SK-N-SH (cell line): ENCODE data around the gene FLT1. TPM values are rescaled to one million over a fixed set of nuclear protein-coding genes. Genes with fewer than 3 reads are reported as not detected.

Experiments used
- CTCF ChIA-PET: fragments of 300-600, 350-600 bp; formaldehyde crosslinking; extraction: SDS; loops from one replicate; lab custom pipeline; 2021; lab: Yijun Ruan, JAX
- POLR2A ChIA-PET: fragments of 350-600 bp; sonication (Branson Sonifier 250); formaldehyde crosslinking; extraction: SDS; loops from one replicate; lab custom pipeline; 2020; ENCODE audit warnings: antibody characterized with exemption, inconsistent platforms; lab: Yijun Ruan, JAX
- DNase-seq: peaks from one replicate; pipeline ENCODE4 v3.0.0; 2012
- H2AFZ ChIP-seq: fragments of 200-600 bp; sonication (generic); 2 replicates; pipeline ENCODE4 v1.8.1; 2016; ENCODE audit warnings: antibody characterized with exemption, mild to moderate bottlenecking, low read depth
- H3F3A ChIP-seq: fragments of 200-600 bp; sonication (generic); replicated peaks from 2 replicates; pipeline ENCODE3; 2016; ENCODE audit warnings: antibody characterized with exemption, mild to moderate bottlenecking; ENCODE audit not compliant: insufficient read depth
- H3K27ac ChIP-seq, 2 experiments: fragments of 200-500 bp in 1 of 2; fragments of 200-600 bp in 1 of 2; sonication (Bioruptor generic) in 1 of 2; sonication (generic), shearing (Covaris generic) in 1 of 2; 2 replicates each; pipeline versions ENCODE4 v1.5.1 to v1.6.1; 2014 to 2016; ENCODE audit warnings: low read depth in 2 of 2, inconsistent platforms in 1 of 2, low read length in 1 of 2, mild to moderate bottlenecking in 1 of 2, mixed read lengths in 1 of 2
- H3K27me3 ChIP-seq: fragments of 200-600 bp; sonication (generic), shearing (Covaris generic); 2 replicates; pipeline ENCODE4 v1.6.1; 2016; ENCODE audit warnings: mixed run types; ENCODE audit not compliant: insufficient read depth
- H3K36me3 ChIP-seq, 2 experiments: fragments of 200-500 bp in 1 of 2; fragments of 200-600 bp in 1 of 2; sonication (Bioruptor generic) in 1 of 2; sonication (generic) in 1 of 2; replicated peaks in 1 of 2; 2 replicates each; pipeline versions ENCODE3 to v1.5.1; 2014 to 2016; ENCODE audit warnings: low read length in 1 of 2, mild to moderate bottlenecking in 1 of 2; ENCODE audit not compliant: insufficient read depth in 2 of 2, control insufficient read depth in 1 of 2
- H3K4me1 ChIP-seq, 2 experiments: fragments of 200-500 bp in 1 of 2; fragments of 200-600 bp in 1 of 2; sonication (Bioruptor generic) in 1 of 2; sonication (generic), shearing (Covaris generic) in 1 of 2; 2 replicates each; pipeline versions ENCODE4 v1.5.1 to v1.6.1; 2014 to 2016; ENCODE audit warnings: low read depth in 1 of 2, low read length in 1 of 2, mixed run types in 1 of 2; ENCODE audit not compliant: insufficient read depth in 2 of 2, control insufficient read depth in 1 of 2
- H3K4me2 ChIP-seq: fragments of 200-600 bp; sonication (generic), shearing (Covaris generic); 2 replicates; pipeline ENCODE4 v1.6.1; 2017; ENCODE audit warnings: mixed run types
- H3K4me3 ChIP-seq, 2 experiments: fragments of 200-500 bp in 1 of 2; fragments of 200-600 bp in 1 of 2; sonication (Bioruptor generic) in 1 of 2; sonication (generic), shearing (Covaris generic) in 1 of 2; 2 replicates each; pipeline versions ENCODE4 v1.5.1 to v1.8.1; 2014 to 2016; ENCODE audit warnings: low read depth in 2 of 2, inconsistent platforms in 1 of 2, low read length in 1 of 2, mild to moderate bottlenecking in 1 of 2, mixed read lengths in 1 of 2, moderate library complexity in 1 of 2
- H3K79me2 ChIP-seq: fragments of 200-600 bp; sonication (generic); 2 replicates; pipeline ENCODE4 v1.8.1; 2017; ENCODE audit warnings: mild to moderate bottlenecking; ENCODE audit not compliant: insufficient read depth
- H3K9ac ChIP-seq: fragments of 200-600 bp; sonication (generic); 2 replicates; pipeline ENCODE4 v1.6.1; 2017; ENCODE audit warnings: mixed run types
- H3K9me2 ChIP-seq: fragments of 200-600 bp; sonication (generic); 2 replicates; pipeline ENCODE4 v1.6.1; 2017; ENCODE audit warnings: mixed run types
- H3K9me3 ChIP-seq: fragments of 200-600 bp; sonication (generic); 2 replicates; pipeline ENCODE4 v1.6.1; 2017; ENCODE audit warnings: mixed run types, mild to moderate bottlenecking, moderate library complexity
- H4K20me1 ChIP-seq: fragments of 200-600 bp; sonication (generic); 2 replicates; pipeline ENCODE4 v1.6.1; 2017; ENCODE audit warnings: mild to moderate bottlenecking, mixed run types; ENCODE audit not compliant: insufficient read depth
- ELF1 ChIP-seq: IDR thresholded peaks from 2 replicates; pipeline ENCODE4 v1.4.0; 2012
- EP300 ChIP-seq, 2 experiments: IDR thresholded peaks; 2 replicates each; pipeline versions ENCODE4 v1.4.0 to v1.6.1; 2012; ENCODE audit warnings: borderline replicate concordance in 1 of 2, low read depth in 1 of 2, low read length in 1 of 2
- FOXM1 ChIP-seq: IDR thresholded peaks from 2 replicates; pipeline ENCODE4 v1.4.0; 2012; ENCODE audit warnings: low read depth, mild to moderate bottlenecking
- MXI1 ChIP-seq: IDR thresholded peaks from 2 replicates; pipeline ENCODE4 v1.6.1; 2012; ENCODE audit warnings: mild to moderate bottlenecking, low read depth, low read length, improper control_type of control experiment
- NRF1 ChIP-seq: IDR thresholded peaks from 2 replicates; pipeline ENCODE4 v1.6.1; 2012; ENCODE audit warnings: low read depth, mild to moderate bottlenecking, low read length
- POLR2AphosphoS5 ChIP-seq: IDR thresholded peaks from 2 replicates; pipeline ENCODE4 v1.6.1; 2012; ENCODE audit warnings: low read depth, low read length
- WGBS: methylation state at CpG from one replicate; pipeline ENCODE4 v1.1.6; 2017; ENCODE audit warnings: low lambda C conversion rate; 5-methylcytosine and 5-hydroxymethylcytosine counted together
- polyA plus RNA-seq, 3 experiments: library from polyadenylated mRNA; depleted of rRNA; stranded (reverse); fragments of >200 nt; gene quantifications; 2 replicates each; pipeline ENCODE4 v1.2.3, GENCODE V29; 2012
- TF ChIP-seq, protein P1 (sequence below): fragments of 150-350 bp; IDR thresholded peaks from 2 replicates; pipeline ENCODE4 v1.6.1; 2016; ENCODE audit warnings: mild to moderate bottlenecking, low read depth, low read length
- TF ChIP-seq, protein P2 (sequence below): IDR thresholded peaks from 2 replicates; pipeline ENCODE4 v1.6.1; 2012; ENCODE audit warnings: mild to moderate bottlenecking, low read depth, low read length, moderate library complexity
- TF ChIP-seq, protein P3 (sequence below): IDR thresholded peaks from 2 replicates; pipeline ENCODE4 v1.4.0; 2012; ENCODE audit warnings: low read depth, borderline replicate concordance
- TF ChIP-seq, protein P4 (sequence below): IDR thresholded peaks from 2 replicates; pipeline ENCODE4 v1.4.0; 2012; ENCODE audit warnings: low read depth

Gene FLT1
- polyA plus RNA-seq, 1 of the 3 experiments (the other 2 are of a cell fraction) = 0.20 TPM

DNA sequence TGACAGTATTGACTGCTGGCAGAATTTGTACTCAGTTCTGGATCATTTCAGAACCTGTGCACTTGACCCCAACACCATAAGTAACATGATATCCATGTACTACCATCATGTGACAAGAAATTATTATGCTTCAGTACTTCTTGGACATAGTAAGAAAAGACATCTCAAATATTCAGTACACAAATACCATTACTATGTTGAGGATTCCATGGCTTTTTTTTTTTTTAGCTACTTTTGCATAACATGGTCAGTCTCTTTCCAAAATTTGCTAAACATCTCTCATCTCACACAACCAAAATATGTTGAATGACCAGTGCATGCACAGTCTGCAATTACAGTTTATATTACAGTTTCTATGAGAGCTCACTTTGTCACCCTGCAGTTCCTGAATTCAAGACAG lies 85.3 kb downstream of the FLT1 start (continued):
- no peak for TF ChIP-seq EP300 (IDR thresholded peaks at IDR 0.05; ENCODE audit: borderline replicate concordance in 1 of 2, low read depth in 1 of 2, low read length in 1 of 2)

DNA sequence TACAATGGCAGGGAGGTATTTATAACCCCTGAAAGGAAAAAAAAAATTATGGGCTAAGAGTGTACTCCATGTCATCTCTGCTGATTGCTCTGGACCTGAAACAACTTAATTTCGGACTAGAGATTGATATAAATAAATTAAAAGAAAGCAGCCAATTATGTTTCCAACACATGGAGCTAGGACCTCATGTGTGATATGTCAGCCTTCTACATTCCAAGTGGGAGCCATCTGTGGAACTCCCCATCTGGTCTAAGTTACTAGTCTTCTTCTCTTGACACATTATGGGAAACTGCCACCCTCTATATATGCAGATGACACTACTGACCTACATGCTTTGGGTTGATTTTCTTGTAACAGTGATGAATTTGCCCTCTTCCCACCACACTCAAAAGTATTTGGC lies 86.1 kb downstream of the FLT1 start:
- TF ChIP-seq, protein P1, sequence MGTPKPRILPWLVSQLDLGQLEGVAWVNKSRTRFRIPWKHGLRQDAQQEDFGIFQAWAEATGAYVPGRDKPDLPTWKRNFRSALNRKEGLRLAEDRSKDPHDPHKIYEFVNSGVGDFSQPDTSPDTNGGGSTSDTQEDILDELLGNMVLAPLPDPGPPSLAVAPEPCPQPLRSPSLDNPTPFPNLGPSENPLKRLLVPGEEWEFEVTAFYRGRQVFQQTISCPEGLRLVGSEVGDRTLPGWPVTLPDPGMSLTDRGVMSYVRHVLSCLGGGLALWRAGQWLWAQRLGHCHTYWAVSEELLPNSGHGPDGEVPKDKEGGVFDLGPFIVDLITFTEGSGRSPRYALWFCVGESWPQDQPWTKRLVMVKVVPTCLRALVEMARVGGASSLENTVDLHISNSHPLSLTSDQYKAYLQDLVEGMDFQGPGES = no peak
- TF ChIP-seq, protein P2, sequence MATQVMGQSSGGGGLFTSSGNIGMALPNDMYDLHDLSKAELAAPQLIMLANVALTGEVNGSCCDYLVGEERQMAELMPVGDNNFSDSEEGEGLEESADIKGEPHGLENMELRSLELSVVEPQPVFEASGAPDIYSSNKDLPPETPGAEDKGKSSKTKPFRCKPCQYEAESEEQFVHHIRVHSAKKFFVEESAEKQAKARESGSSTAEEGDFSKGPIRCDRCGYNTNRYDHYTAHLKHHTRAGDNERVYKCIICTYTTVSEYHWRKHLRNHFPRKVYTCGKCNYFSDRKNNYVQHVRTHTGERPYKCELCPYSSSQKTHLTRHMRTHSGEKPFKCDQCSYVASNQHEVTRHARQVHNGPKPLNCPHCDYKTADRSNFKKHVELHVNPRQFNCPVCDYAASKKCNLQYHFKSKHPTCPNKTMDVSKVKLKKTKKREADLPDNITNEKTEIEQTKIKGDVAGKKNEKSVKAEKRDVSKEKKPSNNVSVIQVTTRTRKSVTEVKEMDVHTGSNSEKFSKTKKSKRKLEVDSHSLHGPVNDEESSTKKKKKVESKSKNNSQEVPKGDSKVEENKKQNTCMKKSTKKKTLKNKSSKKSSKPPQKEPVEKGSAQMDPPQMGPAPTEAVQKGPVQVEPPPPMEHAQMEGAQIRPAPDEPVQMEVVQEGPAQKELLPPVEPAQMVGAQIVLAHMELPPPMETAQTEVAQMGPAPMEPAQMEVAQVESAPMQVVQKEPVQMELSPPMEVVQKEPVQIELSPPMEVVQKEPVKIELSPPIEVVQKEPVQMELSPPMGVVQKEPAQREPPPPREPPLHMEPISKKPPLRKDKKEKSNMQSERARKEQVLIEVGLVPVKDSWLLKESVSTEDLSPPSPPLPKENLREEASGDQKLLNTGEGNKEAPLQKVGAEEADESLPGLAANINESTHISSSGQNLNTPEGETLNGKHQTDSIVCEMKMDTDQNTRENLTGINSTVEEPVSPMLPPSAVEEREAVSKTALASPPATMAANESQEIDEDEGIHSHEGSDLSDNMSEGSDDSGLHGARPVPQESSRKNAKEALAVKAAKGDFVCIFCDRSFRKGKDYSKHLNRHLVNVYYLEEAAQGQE = no peak
- TF ChIP-seq MXI1 (no peak), ELF1 (no peak), NRF1 (no peak), POLR2AphosphoS5 (no peak), EP300 (IDR thresholded peaks at IDR 0.05; ENCODE audit: borderline replicate concordance in 1 of 2, low read depth in 1 of 2, low read length in 1 of 2) (no peak), FOXM1 (no peak)
- TF ChIP-seq, protein P3, sequence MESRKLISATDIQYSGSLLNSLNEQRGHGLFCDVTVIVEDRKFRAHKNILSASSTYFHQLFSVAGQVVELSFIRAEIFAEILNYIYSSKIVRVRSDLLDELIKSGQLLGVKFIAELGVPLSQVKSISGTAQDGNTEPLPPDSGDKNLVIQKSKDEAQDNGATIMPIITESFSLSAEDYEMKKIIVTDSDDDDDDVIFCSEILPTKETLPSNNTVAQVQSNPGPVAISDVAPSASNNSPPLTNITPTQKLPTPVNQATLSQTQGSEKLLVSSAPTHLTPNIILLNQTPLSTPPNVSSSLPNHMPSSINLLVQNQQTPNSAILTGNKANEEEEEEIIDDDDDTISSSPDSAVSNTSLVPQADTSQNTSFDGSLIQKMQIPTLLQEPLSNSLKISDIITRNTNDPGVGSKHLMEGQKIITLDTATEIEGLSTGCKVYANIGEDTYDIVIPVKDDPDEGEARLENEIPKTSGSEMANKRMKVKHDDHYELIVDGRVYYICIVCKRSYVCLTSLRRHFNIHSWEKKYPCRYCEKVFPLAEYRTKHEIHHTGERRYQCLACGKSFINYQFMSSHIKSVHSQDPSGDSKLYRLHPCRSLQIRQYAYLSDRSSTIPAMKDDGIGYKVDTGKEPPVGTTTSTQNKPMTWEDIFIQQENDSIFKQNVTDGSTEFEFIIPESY = no peak
- TF ChIP-seq, protein P4, sequence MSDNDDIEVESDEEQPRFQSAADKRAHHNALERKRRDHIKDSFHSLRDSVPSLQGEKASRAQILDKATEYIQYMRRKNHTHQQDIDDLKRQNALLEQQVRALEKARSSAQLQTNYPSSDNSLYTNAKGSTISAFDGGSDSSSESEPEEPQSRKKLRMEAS = no peak
- POLR2A ChIA-PET = no interaction called here

More for the DNA sequence above, 86.1 kb downstream of the FLT1 start:
- no peaks in the 10 kb centered on the region for H3K36me3 ChIP-seq
- H3K4me3 ChIP-seq = no peak overlapping the region
- no peak overlapping the region for H3K27ac ChIP-seq
- H3K9me2 ChIP-seq = no peaks in the 10 kb centered on the region
- H3K27me3 ChIP-seq = no peaks in the 10 kb centered on the region; the same call in 1 of the 2 replicates
- no peaks in the 10 kb centered on the region for H3K79me2 ChIP-seq
- H4K20me1 ChIP-seq = no peaks in the 10 kb centered on the region
- no peak overlapping the region for H2AFZ ChIP-seq
- peaks cover 0 to 2% of the 10 kb centered on the region in 2 experiments; a peak in 1 of 4 replicates for H3K4me1 ChIP-seq
- CTCF ChIA-PET = interaction anchor here (1.7 kb wide), 1 partner anchor 12 kb away, joined by 3 read pairs; no protein-coding TSS in a partner anchor
- WGBS = 6% methylated on average over 1 of the region's 1 CpG
- H3F3A ChIP-seq = no peaks in the 10 kb centered on the region
- DNase-seq = no peak
- H3K9ac ChIP-seq = no peak overlapping the region
- no peak overlapping the region for H3K4me2 ChIP-seq
- H3K9me3 ChIP-seq = no peaks in the 10 kb centered on the region
